ENCODE measurements around the gene SGCA.
A peak's percentile ranks its signal among the peaks of the same experiment; 100 is the strongest.

SGCA gene

DNA sequence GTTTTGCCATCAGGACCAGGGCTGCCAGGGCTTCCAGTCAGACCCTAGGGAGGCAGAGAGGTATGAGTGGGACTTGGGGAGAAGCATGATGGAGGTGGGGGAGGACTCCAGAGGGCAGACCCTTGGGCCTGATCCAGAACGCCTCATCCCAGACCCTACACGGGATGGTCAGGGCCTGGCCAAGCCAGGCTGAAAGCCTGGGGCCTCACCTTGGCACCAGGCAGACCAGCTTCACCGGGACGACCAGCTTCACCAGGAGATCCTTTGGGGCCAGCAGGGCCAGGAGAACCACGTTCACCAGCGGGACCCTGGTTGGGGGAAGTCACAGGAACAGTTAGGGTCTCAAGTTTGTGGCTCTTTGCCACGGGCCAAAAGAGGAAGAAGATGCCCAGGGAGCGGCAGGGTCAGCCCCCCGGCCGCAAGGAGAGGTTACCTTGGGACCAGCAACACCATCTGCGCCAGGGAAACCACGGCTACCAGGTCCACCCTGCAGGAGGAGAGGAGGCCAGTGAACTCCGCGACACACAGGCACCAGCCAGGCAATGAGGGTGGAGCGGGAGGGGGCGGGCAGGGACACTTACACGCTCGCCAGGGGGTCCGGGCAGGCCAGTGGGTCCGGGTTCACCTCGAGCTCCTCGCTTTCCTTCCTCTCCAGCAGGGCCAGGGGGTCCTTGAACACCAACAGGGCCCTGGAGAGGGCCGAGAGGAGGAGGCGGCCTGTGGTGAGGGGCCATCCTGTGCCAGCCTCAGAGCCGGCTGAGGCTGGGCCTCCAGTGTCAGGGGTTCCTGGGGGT is 28.5 kb downstream of the SGCA start:
- TF ChIP-seq TAF1 (IDR thresholded peaks at IDR 0.05; ENCODE audit: borderline replicate concordance, low read depth, low read length) (no peak), POLR2AphosphoS5 (IDR thresholded peaks at IDR 0.05; ENCODE audit: low read depth, low read length) (no peak), POLR2A (IDR thresholded peaks at IDR 0.05; ENCODE audit: low read depth, low read length) (no peak)
- DNase-seq (ENCODE audit: insufficient read length), result no peak
- FAIRE-seq, result no peak

DNA sequence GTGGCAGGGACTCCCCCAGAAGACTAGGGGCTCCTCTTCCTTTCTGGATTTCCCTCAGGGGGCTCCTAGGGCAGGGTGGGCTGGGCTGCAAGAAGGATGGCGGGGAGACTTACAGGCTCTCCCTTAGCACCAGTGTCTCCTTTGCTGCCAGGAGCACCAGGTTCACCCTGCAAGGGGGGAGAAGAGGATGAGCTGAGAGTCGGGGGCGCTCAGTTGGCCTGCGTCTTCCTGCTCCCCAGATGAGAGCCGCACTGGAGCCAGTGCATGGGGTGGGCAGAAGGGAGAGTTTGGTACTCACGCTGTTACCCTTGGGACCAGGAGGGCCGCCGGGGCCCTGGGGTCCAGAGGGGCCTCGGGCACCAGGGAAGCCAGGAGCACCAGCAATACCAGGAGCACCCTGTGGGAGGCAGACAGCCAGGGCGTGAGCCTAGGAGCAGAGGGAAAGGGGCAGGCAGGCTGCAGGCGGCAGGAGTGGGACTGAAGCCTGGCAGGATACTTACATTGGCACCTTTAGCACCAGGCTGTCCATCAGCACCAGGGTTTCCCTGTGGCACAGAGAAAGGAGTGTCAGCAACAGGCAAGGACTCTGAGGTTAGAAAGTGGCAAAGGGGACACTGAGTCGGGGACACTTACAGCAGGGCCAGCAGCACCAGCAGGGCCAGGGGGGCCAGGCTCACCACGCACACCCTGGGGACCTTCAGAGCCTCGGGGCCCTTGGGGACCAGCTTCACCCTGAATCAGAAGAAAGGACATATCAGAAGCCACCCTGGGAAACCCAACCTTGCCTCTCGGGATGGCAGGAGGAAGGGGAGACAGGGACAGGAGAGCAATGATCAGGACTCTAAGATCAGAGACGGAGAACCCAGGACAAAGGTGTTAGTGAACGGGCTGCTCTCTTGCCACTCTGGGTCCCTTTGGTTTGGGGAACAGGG is 29.4 kb downstream of the SGCA start:
- TF ChIP-seq POLR2A (IDR thresholded peaks at IDR 0.05; ENCODE audit: low read depth, low read length) (no peak), TAF1 (IDR thresholded peaks at IDR 0.05; ENCODE audit: borderline replicate concordance, low read depth, low read length) (no peak), POLR2AphosphoS5 (IDR thresholded peaks at IDR 0.05; ENCODE audit: low read depth, low read length) (no peak)
- no peak for FAIRE-seq
- DNase-seq (ENCODE audit: insufficient read length), result no peak

- FAIRE-seq, result no peak
- no peak for TF ChIP-seq TAF1 (IDR thresholded peaks at IDR 0.05; ENCODE audit: borderline replicate concordance, low read depth, low read length)
- TF ChIP-seq POLR2A (IDR thresholded peaks at IDR 0.05; ENCODE audit: low read depth, low read length), result no peak
- TF ChIP-seq POLR2AphosphoS5 (IDR thresholded peaks at IDR 0.05; ENCODE audit: low read depth, low read length), result no peak
- no peak for DNase-seq (ENCODE audit: insufficient read length)
Observed at GRCh38 chr17:50196036-50196435, 30.2 kb downstream of the SGCA start.

GRCh38 chr17:50196826-50197225 is 31.0 kb downstream of the SGCA start:
- FAIRE-seq (no peak), DNase-seq (ENCODE audit: insufficient read length) (no peak)
- TF ChIP-seq POLR2A (IDR thresholded peaks at IDR 0.05; ENCODE audit: low read depth, low read length) (no peak), POLR2AphosphoS5 (IDR thresholded peaks at IDR 0.05; ENCODE audit: low read depth, low read length) (no peak), TAF1 (IDR thresholded peaks at IDR 0.05; ENCODE audit: borderline replicate concordance, low read depth, low read length) (no peak)

GRCh38 chr17:50198026-50198669 is 32.3 kb downstream of the SGCA start:
- FAIRE-seq (peak; percentile 96), DNase-seq (ENCODE audit: insufficient read length) (no peak)
- TF ChIP-seq POLR2AphosphoS5 (IDR thresholded peaks at IDR 0.05; ENCODE audit: low read depth, low read length), result no peak
- no peak for TF ChIP-seq POLR2A (IDR thresholded peaks at IDR 0.05; ENCODE audit: low read depth, low read length)
- TF ChIP-seq TAF1 (IDR thresholded peaks at IDR 0.05; ENCODE audit: borderline replicate concordance, low read depth, low read length), result no peak

- no peak for FAIRE-seq
- TF ChIP-seq POLR2AphosphoS5 (IDR thresholded peaks at IDR 0.05; ENCODE audit: low read depth, low read length), result no peak
- TF ChIP-seq POLR2A (IDR thresholded peaks at IDR 0.05; ENCODE audit: low read depth, low read length), result no peak
- no peak for TF ChIP-seq TAF1 (IDR thresholded peaks at IDR 0.05; ENCODE audit: borderline replicate concordance, low read depth, low read length)
- no peak for DNase-seq (ENCODE audit: insufficient read length)
Observed at GRCh38 chr17:50199211-50199802, 33.5 kb downstream of the SGCA start.

DNA sequence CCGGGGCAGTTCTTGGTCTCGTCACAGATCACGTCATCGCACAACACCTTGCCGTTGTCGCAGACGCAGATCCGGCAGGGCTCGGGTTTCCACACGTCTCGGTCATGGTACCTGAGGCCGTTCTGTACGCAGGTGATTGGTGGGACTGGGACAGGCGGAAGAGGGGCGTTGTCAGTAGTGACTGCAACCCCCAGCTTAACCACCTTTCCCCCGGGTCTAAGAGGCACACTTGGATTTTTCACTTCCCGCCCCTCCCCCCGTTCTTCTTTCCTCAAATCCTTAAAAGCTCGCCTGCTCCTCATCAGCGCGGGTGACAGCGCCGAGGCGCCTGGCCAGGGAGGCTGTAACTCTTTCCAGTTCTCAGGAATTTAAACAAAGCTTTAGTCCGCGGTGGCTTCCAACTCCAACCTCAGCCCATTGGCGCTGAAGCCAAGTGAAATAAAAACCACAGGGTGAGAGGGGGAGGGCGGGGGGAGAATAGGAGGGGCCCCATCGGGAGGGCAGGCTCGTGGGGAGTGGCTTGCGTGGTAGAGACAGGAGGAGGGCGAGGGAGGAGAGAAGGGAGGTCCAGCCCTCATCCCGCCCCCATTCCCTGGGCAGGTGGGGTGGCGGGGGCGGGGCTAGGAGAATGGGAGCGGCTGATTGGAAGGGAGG is 34.1 kb downstream of the SGCA start:
- DNase-seq (ENCODE audit: insufficient read length) (peak; percentile 71), FAIRE-seq (no peak)
- TF ChIP-seq POLR2A (IDR thresholded peaks at IDR 0.05; ENCODE audit: low read depth, low read length) (no peak), TAF1 (IDR thresholded peaks at IDR 0.05; ENCODE audit: borderline replicate concordance, low read depth, low read length) (no peak), POLR2AphosphoS5 (IDR thresholded peaks at IDR 0.05; ENCODE audit: low read depth, low read length) (no peak)

DNA sequence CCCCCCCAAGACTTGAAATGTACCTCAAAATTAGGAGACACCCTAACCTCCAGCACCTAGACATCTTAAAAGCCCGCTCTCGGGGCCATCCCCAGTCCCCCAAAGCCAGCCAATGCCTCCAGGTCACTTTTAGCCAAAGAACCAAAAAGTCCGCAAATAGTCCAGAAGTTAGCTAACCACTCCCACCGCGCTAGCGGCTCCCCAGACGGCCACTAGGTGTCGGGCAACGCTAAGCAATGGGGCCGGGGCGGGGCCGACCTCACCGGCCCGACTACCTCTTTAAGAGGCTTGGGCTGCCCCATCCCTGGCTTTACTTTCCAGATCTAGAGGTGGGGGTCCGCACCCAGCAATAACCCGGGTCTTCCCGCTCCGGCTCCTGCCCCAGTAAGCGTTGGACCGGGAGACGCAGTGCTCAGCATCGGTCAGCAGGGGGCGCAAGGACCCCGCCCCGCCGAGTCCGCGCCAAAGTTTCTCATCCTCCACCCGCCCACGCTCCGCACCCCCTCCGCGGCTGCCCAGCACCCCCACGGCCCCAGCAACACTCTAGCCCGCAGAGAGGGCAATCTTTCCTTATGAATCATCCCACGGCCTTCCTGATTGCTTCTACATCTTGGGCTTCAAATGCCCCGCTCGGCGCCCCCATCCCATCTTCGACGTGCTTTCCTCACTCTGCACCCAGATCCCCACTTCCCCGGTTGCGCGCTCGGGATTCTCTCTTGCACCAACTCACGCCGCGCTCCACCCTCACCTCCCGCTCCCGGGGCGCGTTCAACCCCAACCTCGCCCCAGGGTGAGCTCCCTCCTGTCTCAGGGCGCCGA is 34.9 kb downstream of the SGCA start:
- no peak for TF ChIP-seq POLR2A (IDR thresholded peaks at IDR 0.05; ENCODE audit: low read depth, low read length)
- TF ChIP-seq TAF1 (IDR thresholded peaks at IDR 0.05; ENCODE audit: borderline replicate concordance, low read depth, low read length), result no peak
- no peak for TF ChIP-seq POLR2AphosphoS5 (IDR thresholded peaks at IDR 0.05; ENCODE audit: low read depth, low read length)
- FAIRE-seq, result peak; percentile 93
- peak; percentile 91 for DNase-seq (ENCODE audit: insufficient read length)

DNA sequence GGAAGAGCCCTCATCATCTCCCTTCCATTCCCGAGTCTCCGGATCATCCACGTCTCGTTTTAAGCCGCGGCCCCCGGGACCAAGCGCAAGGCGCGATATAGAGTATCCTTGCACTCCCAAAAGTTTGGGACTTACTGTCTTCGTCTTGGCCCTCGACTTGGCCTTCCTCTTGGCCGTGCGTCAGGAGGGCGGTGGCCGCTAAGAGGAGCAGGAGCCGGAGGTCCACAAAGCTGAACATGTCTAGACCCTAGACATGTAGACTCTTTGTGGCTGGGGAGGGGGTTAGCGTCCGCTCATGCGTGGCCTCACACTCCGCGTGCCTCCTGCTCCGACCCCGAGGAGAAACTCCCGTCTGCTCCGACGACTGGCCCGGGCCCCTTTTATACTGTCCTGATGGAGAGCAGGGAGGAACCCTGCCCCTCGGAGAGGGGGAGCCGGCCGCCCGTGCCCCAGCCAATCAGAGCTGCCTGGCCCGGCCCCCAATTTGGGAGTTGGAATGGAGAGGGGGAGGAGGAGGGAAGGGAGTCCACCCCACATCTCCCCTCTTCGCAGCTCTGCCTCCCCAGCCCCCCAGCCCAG is 35.6 kb downstream of the SGCA start, which contains the start of gene COL1A1:
COL1A1 (minus strand) TSS at position 356 of the 579 bp plus-strand sequence; CDS start at position 238, 118 bp downstream.
- no peak for TF ChIP-seq TAF1 (IDR thresholded peaks at IDR 0.05; ENCODE audit: borderline replicate concordance, low read depth, low read length)
- no peak for TF ChIP-seq POLR2AphosphoS5 (IDR thresholded peaks at IDR 0.05; ENCODE audit: low read depth, low read length)
- TF ChIP-seq POLR2A (IDR thresholded peaks at IDR 0.05; ENCODE audit: low read depth, low read length), result no peak
- no peak for FAIRE-seq
- DNase-seq (ENCODE audit: insufficient read length), result no peak
